Endometrial microvascular endothelial cells (primary cell): ENCODE data around the gene NDUFAF3. TPM values are rescaled to one million over a fixed set of nuclear protein-coding genes. Genes with fewer than 3 reads are reported as not detected.

Experiments used
- in situ Hi-C: cut with HindIII; loops from 2 replicates; pipeline ENCODE4 v1.10.0; 2017; ENCODE audit warnings: low sequenced_read_pairs, low pct_unique_long_range_greater_than_20kb; ENCODE audit errors: inconsistent ontology term
- total RNA-seq: library from RNA; depleted of rRNA; stranded (reverse); fragments of >200 nt; gene quantifications from one replicate; pipeline ENCODE4 v1.2.3, GENCODE V29; 2015; ENCODE audit errors: inconsistent ontology term

Gene NDUFAF3, protein sequence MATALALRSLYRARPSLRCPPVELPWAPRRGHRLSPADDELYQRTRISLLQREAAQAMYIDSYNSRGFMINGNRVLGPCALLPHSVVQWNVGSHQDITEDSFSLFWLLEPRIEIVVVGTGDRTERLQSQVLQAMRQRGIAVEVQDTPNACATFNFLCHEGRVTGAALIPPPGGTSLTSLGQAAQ
- 129 TPM for total RNA-seq

DNA sequence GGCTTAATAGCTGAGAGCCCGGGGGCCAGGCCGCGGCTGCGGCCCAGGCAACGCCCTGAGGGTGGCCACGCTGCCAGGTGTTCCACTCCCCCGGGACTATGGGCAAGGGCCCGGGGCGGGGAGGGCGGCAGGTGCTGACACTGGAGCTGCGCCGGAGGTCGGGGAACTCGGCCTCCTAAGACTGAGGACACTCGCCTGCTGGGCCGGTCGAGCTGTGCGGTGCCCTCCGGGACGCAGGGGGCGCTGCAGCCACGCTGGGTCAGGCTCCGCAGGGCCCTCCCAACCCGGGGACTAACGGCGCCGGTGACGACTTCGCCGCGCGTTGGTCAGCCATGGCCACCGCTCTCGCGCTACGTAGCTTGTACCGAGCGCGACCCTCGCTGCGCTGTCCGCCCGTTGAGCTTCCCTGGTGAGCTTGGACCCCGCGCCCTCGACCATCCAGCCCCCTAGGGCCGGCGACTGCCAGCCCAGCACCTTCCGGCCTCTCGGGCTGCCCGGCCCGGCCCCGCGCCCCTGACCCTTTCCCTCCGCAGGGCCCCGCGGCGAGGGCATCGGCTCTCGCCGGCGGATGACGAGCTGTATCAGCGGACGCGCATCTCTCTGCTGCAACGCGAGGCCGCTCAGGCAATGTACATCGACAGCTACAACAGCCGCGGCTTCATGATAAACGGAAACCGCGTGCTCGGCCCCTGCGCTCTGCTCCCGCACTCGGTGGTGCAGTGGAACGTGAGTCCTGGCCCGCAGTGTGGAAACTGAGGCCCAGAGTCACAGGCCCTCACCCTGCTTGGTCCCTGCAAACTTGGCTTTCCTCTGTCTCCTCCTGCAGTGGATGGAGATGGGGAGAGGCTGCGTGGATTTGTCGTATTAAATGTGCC, at the start of gene NDUFAF3:
NDUFAF3 (plus strand) TSS at position 309 of the 875 bp plus-strand sequence; CDS start at position 333, 24 bp downstream.
- in situ Hi-C loops: no loop called here

DNA sequence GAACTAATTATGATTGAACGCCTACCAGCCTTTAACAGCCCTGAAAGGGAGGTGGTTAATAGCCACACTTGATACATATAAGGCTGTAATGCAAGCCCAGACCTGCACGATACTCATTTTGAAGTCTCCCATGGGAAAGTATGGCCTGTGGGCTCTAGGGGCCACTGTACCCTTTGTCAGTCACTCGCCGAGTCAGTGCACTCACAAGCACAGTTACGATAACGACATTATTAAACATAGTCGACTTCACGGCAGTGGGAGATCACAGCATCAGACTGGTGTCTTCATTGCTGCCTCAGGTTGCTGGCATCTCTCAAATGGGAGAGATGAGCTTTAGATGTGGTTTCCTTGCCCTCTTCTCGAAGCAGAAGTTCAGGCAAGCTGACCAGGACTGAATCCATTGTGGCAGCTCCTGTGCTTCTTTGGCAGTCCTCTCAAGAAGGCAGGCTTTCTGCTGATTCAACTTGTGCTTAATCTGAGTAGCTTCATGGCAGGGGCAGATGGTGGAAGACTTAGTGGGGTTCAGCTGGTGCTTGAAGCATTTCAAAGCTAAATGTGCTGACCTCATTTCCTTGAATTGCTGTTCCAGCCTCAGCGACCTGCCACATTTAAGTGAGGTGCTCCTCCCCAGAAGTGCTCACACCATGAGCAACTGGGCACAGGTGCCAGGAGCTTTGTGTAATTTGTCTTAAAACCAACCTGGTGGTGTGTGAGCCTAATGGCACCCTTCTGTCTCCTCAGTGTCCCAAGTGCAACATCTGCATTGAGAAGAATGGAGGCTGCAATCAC, 47.7 kb upstream of the NDUFAF3 start:
- in situ Hi-C loops: no loop called here

GRCh38 chr3:48979451-48979850, 42.5 kb upstream of the NDUFAF3 start:
- in situ Hi-C loops: no loop called here

DNA sequence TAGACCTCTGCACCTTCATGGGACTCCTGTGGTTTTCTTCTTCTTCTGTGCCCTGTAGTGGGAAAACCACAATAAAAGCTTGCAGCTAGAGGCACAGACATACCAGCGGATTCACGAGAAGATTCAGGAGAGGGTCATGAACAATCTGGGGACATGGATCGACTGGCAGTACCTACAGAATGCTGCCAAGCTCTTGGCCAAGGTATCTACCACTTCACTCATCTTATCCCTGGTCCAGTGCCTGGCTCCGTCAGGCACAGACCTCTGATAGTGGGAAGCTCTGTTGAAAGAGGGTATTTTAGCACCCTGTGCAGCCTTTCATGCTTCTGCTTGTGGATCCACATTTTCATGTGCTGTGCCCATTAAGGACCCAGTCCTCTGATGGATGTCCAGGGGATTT, 41.6 kb upstream of the NDUFAF3 start:
- in situ Hi-C loops: no loop called here

- in situ Hi-C loops: no loop called here
Observed at GRCh38 chr3:48982016-48982415, 39.9 kb upstream of the NDUFAF3 start.

GRCh38 chr3:48982686-48983085, 39.2 kb upstream of the NDUFAF3 start:
- in situ Hi-C loops: no loop called here

- in situ Hi-C loops: no loop called here
Observed at GRCh38 chr3:48983096-48983495, 38.8 kb upstream of the NDUFAF3 start.

- in situ Hi-C loops: no loop called here
Observed at GRCh38 chr3:48984663-48985062, 37.3 kb upstream of the NDUFAF3 start.

DNA sequence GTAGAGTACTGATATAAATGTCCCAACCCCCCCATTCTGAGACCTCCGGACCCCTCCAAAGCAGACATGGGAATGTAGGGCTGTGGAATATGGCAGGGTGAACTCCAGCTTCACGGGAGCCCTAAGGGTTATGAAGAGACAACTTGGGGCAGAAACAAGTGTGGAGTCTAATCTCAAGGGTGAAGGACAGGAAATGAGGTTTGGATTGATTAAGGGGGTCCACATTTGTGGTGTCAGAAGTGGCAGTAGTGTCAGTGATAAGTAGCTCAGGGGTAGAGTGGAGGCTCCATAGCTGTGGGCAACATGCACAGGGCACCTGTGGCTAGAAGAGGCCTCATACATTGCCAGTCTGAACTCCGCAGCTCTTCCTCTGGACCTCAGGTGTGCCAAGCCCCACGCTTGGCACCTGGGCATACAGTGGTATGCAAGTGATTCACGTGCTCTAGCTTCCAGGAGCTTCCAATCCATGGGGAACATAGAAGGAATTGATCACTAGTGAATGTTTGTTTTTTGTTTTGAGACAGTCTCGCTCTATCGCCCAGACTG, 36.0 kb upstream of the NDUFAF3 start:
- in situ Hi-C loops: no loop called here

- in situ Hi-C loops: no loop called here
Observed at GRCh38 chr3:48989126-48989795, 32.7 kb upstream of the NDUFAF3 start.

GRCh38 chr3:48989796-48990635, 31.9 kb upstream of the NDUFAF3 start, which contains the start of gene P4HTM:
TSS of gene P4HTM (plus strand) at chr3:48990241. CDS start at chr3:48990257, 16 bp downstream.
- in situ Hi-C loops: no loop called here

DNA sequence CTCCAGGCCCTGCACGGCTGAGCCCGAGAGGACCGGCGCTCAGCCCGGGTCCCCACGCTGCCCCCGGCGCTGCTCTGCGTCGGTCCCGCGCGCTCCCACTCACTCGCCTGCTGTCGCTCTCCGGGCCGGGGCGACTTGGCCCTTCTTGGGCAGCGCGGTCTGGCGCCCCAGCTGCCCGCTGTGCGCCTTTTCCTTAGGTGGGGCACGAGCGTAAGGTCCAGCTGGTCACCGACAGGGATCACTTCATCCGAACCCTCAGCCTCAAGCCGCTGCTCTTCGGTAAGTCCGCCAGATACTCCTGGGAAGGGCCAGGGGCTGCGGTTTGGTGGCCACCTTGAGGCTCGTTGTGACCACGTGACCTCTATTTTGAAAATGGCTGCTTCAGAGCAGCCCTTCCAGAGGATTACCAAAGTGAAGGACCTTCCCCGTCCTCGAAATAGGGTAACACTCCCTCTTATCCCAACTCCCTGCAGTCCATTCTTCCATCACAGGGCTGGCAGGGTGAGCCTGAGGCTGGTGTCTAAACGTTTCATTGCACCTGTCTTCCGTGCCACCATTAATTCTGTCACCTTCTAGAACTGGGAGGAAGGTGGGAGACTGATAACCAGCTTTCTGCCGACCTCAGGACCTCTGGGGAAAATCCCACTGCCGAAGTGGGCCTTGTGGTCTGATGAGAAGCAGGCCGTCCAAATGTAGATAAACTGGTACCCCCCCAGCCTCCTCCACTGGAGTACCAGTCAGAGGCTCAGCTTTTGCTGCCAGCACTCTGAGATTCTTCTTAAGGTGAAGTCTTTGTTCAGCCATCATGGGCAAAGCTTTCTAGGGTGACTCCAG, 31.1 kb upstream of the NDUFAF3 start:
- in situ Hi-C loops: no loop called here

DNA sequence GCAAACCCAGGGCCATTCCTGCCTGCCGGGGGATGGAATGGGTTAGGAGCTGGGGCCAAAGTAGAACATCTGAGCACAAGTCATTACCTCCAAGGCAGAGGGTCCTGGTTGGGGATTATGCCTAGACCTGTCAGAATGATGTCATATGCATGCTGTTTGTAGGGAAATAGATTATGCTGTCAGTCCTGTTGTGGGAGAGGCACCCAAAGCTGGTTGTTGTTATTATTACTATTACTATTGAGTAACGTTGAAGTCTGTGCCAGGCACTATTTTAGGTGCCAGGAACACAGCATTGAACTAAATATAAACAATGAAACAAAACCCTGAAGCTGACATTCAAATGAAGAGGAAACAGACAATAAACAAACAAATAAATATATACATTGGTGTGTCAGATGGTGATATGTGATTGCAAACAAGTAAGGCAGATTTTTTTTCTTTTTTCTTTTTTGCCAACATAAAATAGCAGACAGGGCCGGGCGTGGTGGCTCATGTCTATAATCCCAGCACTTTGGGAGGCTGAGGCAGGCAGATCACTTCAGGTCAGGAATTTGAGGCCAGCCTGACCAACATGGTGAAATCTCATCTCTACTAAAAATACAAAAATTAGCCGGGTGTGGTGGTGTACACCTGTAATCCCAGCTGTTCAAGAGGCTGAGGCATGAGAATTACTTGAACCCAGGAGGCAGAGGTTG, 29.9 kb upstream of the NDUFAF3 start:
- in situ Hi-C loops: no loop called here

DNA sequence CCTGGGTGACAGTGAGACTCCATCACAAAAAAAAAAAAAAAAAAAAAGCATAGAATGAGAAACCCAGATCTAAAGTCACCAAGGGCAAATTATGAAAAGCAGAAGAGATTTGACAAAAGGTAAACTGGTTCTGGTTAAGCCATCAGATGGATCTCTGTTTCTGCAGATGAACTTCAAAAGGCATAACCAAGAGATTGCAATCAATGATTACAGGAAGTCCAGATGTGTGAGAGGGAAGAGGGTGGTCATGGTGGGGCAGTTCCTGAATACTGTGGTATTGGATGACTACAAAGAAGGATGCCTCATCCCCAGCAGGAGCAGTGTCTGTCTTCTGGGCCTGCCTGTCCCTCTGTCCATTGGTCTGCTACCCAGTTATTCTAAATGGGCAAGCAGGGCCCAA, 28.1 kb upstream of the NDUFAF3 start:
- in situ Hi-C loops: no loop called here

DNA sequence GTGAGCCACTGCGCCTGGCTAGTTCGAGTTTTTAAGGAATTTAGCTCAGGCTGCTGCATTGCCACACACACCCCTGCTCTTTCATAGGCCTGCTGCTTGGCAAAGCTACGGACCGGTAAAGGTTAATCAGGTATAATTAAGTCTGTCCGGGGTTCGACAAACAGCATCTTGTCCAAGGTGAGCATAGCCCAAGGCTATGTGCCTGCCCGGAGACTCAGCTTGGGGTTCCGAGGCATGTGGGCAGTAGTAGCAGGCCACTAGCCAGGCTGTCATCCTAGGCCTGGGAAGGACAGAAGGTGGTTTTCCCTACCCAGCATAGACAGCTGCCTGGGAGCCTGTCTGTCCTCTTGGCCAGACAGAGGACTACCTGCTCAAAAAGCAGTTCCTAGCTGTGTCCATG, 25.3 kb upstream of the NDUFAF3 start:
- in situ Hi-C loops: no loop called here

DNA sequence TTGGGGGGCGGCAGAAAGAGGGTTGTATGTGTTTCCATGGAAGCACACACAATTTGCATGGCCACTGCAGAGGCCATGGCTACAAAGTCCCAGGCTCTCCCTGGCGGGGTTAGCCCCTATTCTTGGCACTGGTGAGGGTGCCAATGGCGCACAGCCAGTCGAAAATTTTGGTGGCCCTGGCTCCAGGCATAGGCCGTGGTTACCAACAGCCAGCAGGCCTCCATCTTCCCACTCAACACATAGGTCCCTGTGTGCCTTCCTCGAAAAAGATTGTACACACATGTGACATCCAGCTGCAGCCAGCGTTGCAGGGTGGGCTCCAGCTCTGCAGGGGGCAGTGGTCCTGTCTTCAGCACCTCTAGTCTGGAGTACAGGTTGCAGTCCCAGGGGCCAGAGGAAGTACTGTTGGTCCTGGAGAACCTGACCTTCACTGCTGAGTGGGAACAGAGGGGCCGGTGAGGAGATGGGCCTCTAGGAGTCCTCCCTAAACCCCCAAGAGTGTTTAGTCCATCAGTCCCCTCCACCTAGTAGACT, 24.8 kb upstream of the NDUFAF3 start:
- in situ Hi-C loops: no loop called here
